Upper lobe of right lung (tissue), 1 donor: ENCODE measurements around the gene MGST1. TPM values are rescaled to one million over a fixed set of nuclear protein-coding genes. Genes with fewer than 3 reads are reported as not detected.

ENCODE experiments used
- ATAC-seq: fragments of 200-7000 bp; cut with Tn5 transposase; one replicate; pipeline ENCODE4 v1.9.1; 2020; ENCODE audit warnings: mild to moderate bottlenecking, moderate library complexity
- DNase-seq: peaks from one replicate; pipeline ENCODE4 v3.0.0-alpha.2; 2020
- H3K27ac ChIP-seq: fragments of 200-600 bp; one replicate; pipeline ENCODE4 v1.8.0; 2022
- H3K27me3 ChIP-seq: fragments of 200-600 bp; one replicate; pipeline ENCODE4 v1.8.0; 2022; ENCODE audit warnings: mild to moderate bottlenecking
- H3K36me3 ChIP-seq: fragments of 200-600 bp; one replicate; pipeline ENCODE4 v1.8.0; 2022
- H3K4me1 ChIP-seq: fragments of 200-600 bp; one replicate; pipeline ENCODE4 v1.8.0; 2022
- H3K4me3 ChIP-seq: fragments of 200-600 bp; one replicate; pipeline ENCODE4 v1.8.0; 2022; ENCODE audit warnings: mild to moderate bottlenecking
- H3K9me3 ChIP-seq: fragments of 200-600 bp; one replicate; pipeline ENCODE4 v1.8.0; 2022
- intact Hi-C: fragments of 100-400 bp; cut with DNase I; formaldehyde crosslinking; loops from one replicate; pipeline ENCODE4 v1.11.0; 2022
- total RNA-seq: library from RNA; stranded (reverse); fragmentation: NEBNext Ultra II Directional; extraction: Animal tissue kit (Norgen Biotek cat#: 25700); gene quantifications from one replicate; pipeline ENCODE4 v1.2.1, GENCODE V29; 2021
- TF ChIP-seq, protein P1 (sequence below): fragments of 200-600 bp; IDR thresholded peaks from one replicate; pipeline ENCODE4 v1.8.0; 2022; ENCODE audit warnings: antibody characterized with exemption
- donor health status: DM: no; HTN: yes; CAD: no; lungs with severe emphysema.

Gene MGST1
- total RNA-seq, 1 donor from 2014 or later, result 357 TPM

DNA sequence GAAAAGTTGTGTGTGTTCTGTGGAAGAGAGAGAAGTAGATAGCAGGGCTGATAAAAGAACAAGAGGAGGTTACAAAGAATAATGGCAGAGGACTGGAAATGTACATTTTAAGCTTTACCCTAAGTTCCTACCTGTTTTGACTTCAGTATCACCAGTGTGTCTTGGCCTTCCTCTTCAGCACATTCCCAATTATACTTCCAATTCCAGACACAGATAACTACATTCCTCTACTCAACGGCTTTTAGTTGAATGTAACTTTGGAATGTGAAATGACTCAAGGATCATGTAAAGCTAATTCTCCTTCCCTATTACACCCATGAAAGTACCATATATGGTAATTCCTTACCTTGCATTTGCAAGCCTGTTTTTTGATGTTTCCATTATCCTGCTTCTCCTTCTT is 5.0 kb downstream of the MGST1 start:
- H3K27ac ChIP-seq, result no peak overlapping the region
- ATAC-seq, result no peak
- intact Hi-C loops, result no loop called here

GRCh38 chr12:16358878-16359277 is 11.4 kb downstream of the MGST1 start:
- intact Hi-C loops, result no loop called here
- Histone ChIP-seq H3K4me1 (peaks cover 5% of the 10 kb centered on the region), H3K4me3 (no peak overlapping the region), H3K27ac (no peak overlapping the region), H3K9me3 (no peaks in the 10 kb centered on the region), H3K36me3 (peaks cover 64% of the 10 kb centered on the region), H3K27me3 (no peaks in the 10 kb centered on the region)
- DNase-seq, result no peak
- ATAC-seq, result no peak
- TF ChIP-seq, protein P1, sequence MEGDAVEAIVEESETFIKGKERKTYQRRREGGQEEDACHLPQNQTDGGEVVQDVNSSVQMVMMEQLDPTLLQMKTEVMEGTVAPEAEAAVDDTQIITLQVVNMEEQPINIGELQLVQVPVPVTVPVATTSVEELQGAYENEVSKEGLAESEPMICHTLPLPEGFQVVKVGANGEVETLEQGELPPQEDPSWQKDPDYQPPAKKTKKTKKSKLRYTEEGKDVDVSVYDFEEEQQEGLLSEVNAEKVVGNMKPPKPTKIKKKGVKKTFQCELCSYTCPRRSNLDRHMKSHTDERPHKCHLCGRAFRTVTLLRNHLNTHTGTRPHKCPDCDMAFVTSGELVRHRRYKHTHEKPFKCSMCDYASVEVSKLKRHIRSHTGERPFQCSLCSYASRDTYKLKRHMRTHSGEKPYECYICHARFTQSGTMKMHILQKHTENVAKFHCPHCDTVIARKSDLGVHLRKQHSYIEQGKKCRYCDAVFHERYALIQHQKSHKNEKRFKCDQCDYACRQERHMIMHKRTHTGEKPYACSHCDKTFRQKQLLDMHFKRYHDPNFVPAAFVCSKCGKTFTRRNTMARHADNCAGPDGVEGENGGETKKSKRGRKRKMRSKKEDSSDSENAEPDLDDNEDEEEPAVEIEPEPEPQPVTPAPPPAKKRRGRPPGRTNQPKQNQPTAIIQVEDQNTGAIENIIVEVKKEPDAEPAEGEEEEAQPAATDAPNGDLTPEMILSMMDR, result no peak

More for the DNA sequence above, 5.0 kb downstream of the MGST1 start:
- Histone ChIP-seq H3K4me1 (no peaks in the 10 kb centered on the region), H3K9me3 (no peaks in the 10 kb centered on the region), H3K36me3 (peaks cover 17% of the 10 kb centered on the region), H3K27me3 (no peaks in the 10 kb centered on the region), H3K4me3 (no peak overlapping the region)
- TF ChIP-seq, protein P1, result no peak
- DNase-seq, result no peak

DNA sequence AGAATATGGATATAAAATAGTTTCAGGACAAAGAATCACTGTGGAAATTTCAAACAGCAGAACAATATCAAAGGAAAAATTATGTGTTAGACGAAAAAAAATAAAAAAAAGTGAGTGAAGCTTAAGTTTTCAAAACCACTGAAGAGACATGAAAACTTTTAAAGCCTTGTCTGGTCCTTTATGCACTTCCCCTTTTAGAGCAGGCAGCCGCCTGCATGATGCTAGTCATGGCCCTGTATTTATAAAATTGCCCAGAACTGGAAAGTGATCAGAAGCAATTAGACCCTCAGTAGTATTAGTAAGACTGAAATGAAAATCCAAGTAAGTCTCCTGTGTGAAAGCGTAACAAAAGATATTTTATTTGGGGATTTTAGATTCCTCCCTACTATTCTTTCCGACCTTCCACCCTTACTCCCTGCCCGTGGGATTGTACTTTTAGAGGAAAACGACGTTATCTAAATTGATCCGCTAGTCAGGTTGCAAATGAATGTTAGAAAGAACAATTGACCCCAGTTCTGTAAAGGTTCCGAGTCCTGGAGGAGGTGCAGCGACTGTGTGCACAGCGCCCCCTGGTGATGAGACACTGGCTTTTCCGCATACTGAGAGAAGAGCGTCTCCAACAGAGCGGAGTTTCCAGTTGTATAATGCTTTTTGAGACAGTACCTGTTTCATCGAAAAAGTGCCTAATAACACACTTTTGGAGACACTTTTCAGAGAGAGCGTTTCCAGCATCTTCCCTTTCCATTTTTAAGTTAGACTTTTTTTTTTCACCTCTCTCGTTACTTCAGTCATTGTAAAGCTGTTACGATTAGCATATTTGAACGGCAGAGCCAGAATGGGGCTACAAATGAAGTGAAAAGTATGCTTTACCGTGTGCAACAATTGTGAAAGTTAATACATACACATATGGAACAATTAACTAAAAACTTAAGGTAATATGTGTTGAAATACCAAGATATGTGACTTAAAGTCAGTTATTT is 12.4 kb downstream of the MGST1 start:
- Histone ChIP-seq H3K9me3 (no peaks in the 10 kb centered on the region), H3K27ac (no peak overlapping the region), H3K4me1 (peaks cover 5% of the 10 kb centered on the region), H3K4me3 (no peak overlapping the region), H3K27me3 (no peaks in the 10 kb centered on the region), H3K36me3 (peaks cover 63% of the 10 kb centered on the region)
- ATAC-seq, result peak; percentile 90
- intact Hi-C loops, result no loop called here
- DNase-seq, result peak; percentile 82
- TF ChIP-seq, protein P1, result peak; percentile 70

DNA sequence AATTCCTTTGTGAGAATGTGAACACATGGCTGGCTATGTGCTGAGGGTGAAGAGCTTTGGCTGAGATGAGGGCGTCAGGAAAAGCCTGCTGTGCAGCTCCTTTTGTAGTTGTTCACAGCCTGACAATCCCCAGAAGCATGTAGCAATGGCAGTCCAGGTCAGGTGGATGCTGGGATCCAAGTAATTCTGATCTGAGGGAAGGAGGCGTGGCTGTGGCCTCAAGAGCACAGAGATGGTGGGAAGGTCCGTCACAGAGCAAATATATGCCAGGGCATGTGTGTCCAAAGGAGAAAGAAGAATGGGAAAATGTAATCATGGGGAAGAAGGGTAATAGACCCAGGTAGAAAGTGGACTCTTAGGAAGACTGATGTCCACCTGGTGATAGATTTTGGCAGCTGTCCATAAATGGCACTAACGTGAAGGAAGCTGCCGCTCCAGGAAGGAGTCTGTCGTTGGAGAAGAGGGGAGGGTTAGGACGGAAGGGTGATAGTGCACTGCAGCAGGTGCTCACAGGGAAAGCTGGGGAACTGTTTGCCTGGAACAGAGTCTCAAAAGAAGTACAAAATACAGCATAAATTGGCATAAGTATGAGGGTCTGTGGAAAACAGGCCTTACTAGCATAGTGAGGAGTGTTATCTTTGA is 13.8 kb downstream of the MGST1 start:
- H3K4me1 ChIP-seq, result peaks cover 5% of the 10 kb centered on the region
- DNase-seq (no peak), ATAC-seq (peak; percentile 48)
- no peak overlapping the region for H3K27ac ChIP-seq
- intact Hi-C loops, result no loop called here
- no peaks in the 10 kb centered on the region for H3K9me3 ChIP-seq
- H3K4me3 ChIP-seq, result no peak overlapping the region
- TF ChIP-seq, protein P1, result no peak
- peaks cover 52% of the 10 kb centered on the region for H3K36me3 ChIP-seq
- no peaks in the 10 kb centered on the region for H3K27me3 ChIP-seq

GRCh38 chr12:16362550-16362949 is 15.1 kb downstream of the MGST1 start:
- Histone ChIP-seq H3K9me3 (no peaks in the 10 kb centered on the region), H3K4me3 (no peak overlapping the region), H3K27ac (no peak overlapping the region), H3K4me1 (peaks cover 5% of the 10 kb centered on the region), H3K27me3 (no peaks in the 10 kb centered on the region), H3K36me3 (peaks cover 47% of the 10 kb centered on the region)
- intact Hi-C loops, result no loop called here
- TF ChIP-seq, protein P1, result no peak
- ATAC-seq (no peak), DNase-seq (no peak)
